ENCODE data around the gene TRIM63. TPM values are rescaled to one million over a fixed set of nuclear protein-coding genes. Genes with fewer than 3 reads are reported as not detected.

The TRIM63 gene
- total RNA-seq, 1 experiment from 2014 or later, result not detected

- Histone ChIP-seq H3K56ac (ENCODE audit: insufficient read length, low read depth, low read length) (no peak overlapping the region), H3K14ac (ENCODE audit: insufficient read depth, low read length) (no peak overlapping the region), H2BK12ac (ENCODE audit: insufficient read length, low read depth, low read length) (no peak overlapping the region), H3T11ph (ENCODE audit: low read length) (no peak overlapping the region), H3K18ac (ENCODE audit: insufficient read length, low read depth, low read length) (no peak overlapping the region), H4K8ac (replicated peaks; ENCODE audit: insufficient read length, low read depth, low read length) (no peak overlapping the region), H3K4me1 (ENCODE audit: insufficient read depth, low read length) (no peaks in the 10 kb centered on the region; the same call in 1 of the 2 replicates), H3K9ac (ENCODE audit: extremely low read depth, insufficient read length, low read length) (no peak overlapping the region), H3K4me2 (ENCODE audit: insufficient read depth, insufficient read length, low read length) (no peak overlapping the region), H2BK20ac (ENCODE audit: low read depth, low read length, poor library complexity, severe bottlenecking) (no peak overlapping the region), H3K23ac (ENCODE audit: insufficient read length, low read depth, low read length) (no peak overlapping the region), H3K27me3 (ENCODE audit: insufficient read depth, low read length) (peaks cover 4% of the 10 kb centered on the region; the same call in 1 of the 2 replicates), H2BK15ac (ENCODE audit: low read depth, low read length) (no peak overlapping the region), H3K79me2 (ENCODE audit: insufficient read depth, low read length) (no peaks in the 10 kb centered on the region), H2AFZ (ENCODE audit: low read length) (no peak overlapping the region), H2BK120ac (ENCODE audit: low read depth, low read length, poor library complexity, severe bottlenecking) (no peak overlapping the region), H4K20me1 (ENCODE audit: control insufficient read depth, insufficient read depth, insufficient read length) (no peaks in the 10 kb centered on the region), H4K5ac (ENCODE audit: insufficient read length, low read depth, low read length) (no peak overlapping the region), H2BK5ac (ENCODE audit: insufficient read length, low read length) (no peak overlapping the region), H3K4ac (ENCODE audit: low read depth, low read length) (no peak overlapping the region), H3K27ac (ENCODE audit: insufficient read length, low read depth, low read length) (no peak overlapping the region), H3K9me3 (ENCODE audit: control insufficient read depth, low read depth, low read length) (no peaks in the 10 kb centered on the region), H4K91ac (ENCODE audit: insufficient read length, low read depth, low read length) (no peak overlapping the region), H2AK5ac (ENCODE audit: insufficient read length, low read length) (no peak overlapping the region), H3K23me2 (ENCODE audit: insufficient read length, low read depth, low read length, poor library complexity, severe bottlenecking) (peaks cover 12% of the 10 kb centered on the region), H3K79me1 (ENCODE audit: insufficient read depth, low read depth, low read length, poor library complexity, severe bottlenecking) (no peaks in the 10 kb centered on the region)
- DNase-seq, result no peak
- TF ChIP-seq, protein P1, sequence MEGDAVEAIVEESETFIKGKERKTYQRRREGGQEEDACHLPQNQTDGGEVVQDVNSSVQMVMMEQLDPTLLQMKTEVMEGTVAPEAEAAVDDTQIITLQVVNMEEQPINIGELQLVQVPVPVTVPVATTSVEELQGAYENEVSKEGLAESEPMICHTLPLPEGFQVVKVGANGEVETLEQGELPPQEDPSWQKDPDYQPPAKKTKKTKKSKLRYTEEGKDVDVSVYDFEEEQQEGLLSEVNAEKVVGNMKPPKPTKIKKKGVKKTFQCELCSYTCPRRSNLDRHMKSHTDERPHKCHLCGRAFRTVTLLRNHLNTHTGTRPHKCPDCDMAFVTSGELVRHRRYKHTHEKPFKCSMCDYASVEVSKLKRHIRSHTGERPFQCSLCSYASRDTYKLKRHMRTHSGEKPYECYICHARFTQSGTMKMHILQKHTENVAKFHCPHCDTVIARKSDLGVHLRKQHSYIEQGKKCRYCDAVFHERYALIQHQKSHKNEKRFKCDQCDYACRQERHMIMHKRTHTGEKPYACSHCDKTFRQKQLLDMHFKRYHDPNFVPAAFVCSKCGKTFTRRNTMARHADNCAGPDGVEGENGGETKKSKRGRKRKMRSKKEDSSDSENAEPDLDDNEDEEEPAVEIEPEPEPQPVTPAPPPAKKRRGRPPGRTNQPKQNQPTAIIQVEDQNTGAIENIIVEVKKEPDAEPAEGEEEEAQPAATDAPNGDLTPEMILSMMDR (conservative IDR thresholded peaks at IDR 0.05), result no peak
- Mint-ChIP-seq H3K4me1 (peaks cover 9 to 12% of the 10 kb centered on the region in 2 experiments), H3K4me3 (no peak overlapping the region; a peak in 1 of 5 replicates), H3K27me3 (ENCODE audit: low read depth) (peaks cover 54% of the 10 kb centered on the region), H3K9me3 (no peaks in the 10 kb centered on the region), H3K27ac (no peak overlapping the region), H3K36me3 (ENCODE audit: insufficient read depth in 1 of 3, low read depth in 3 of 3) (no peaks in the 10 kb centered on the region)
- no CpG with 5 or more reads among the region's 12 CpGs for WGBS (ENCODE audit: extremely low coverage, insufficient read length, low lambda C conversion rate)
These were observed 34.6 kb downstream of the TRIM63 start for GRCh38 chr1:26032656-26033357.
